GM23338 (cell line): ENCODE measurements around the gene SEC63. TPM values are rescaled to one million over a fixed set of nuclear protein-coding genes. Genes with fewer than 3 reads are reported as not detected.

Experiments used
- ATAC-seq: fragments of 200-7000 bp; cut with Tn5 transposase; 3 replicates; pipeline ENCODE4 v1.9.1; 2020
- DNase-seq: peaks from one replicate; pipeline ENCODE4 v3.0.0-alpha.2; 2015; ENCODE audit warnings: low spot score
- H2AFZ ChIP-seq: fragments of 200-600 bp; sonication (generic); 2 replicates; pipeline ENCODE4 v1.8.0; 2016; ENCODE audit warnings: antibody characterized with exemption, mild to moderate bottlenecking, moderate library complexity
- H3F3A ChIP-seq: fragments of 200-600 bp; sonication (generic); replicated peaks from 2 replicates; pipeline ENCODE4 v1.8.0; 2017; ENCODE audit warnings: antibody characterized with exemption, mixed run types, low read depth
- H3K27ac ChIP-seq: fragments of 200-600 bp; sonication (generic); 2 replicates; pipeline ENCODE4 v1.6.1; 2016; ENCODE audit warnings: low read depth
- H3K27me3 ChIP-seq: fragments of 200-600 bp; sonication (generic); 2 replicates; pipeline ENCODE4 v1.8.0; 2016; ENCODE audit warnings: mild to moderate bottlenecking, mixed run types, moderate library complexity; ENCODE audit not compliant: insufficient read depth
- H3K36me3 ChIP-seq: fragments of 200-600 bp; sonication (generic); 2 replicates; pipeline ENCODE4 v1.8.0; 2016; ENCODE audit warnings: mild to moderate bottlenecking; ENCODE audit not compliant: insufficient read depth
- H3K4me1 ChIP-seq: fragments of 200-600 bp; sonication (generic); 2 replicates; pipeline ENCODE4 v1.8.0; 2016; ENCODE audit warnings: mild to moderate bottlenecking, moderate library complexity; ENCODE audit not compliant: insufficient read depth
- H3K4me2 ChIP-seq: fragments of 200-600 bp; sonication (generic); 2 replicates; pipeline ENCODE4 v1.7.1; 2017; ENCODE audit warnings: mixed run types
- H3K4me3 ChIP-seq: fragments of 200-600 bp; sonication (generic); 2 replicates; pipeline ENCODE4 v1.6.1; 2016; ENCODE audit warnings: mixed run types
- H3K79me2 ChIP-seq: fragments of 200-600 bp; sonication (generic); replicated peaks from 2 replicates; pipeline ENCODE4 v1.8.0; 2017; ENCODE audit warnings: mild to moderate bottlenecking; ENCODE audit not compliant: insufficient read depth
- H3K9me2 ChIP-seq: fragments of 200-600 bp; sonication (generic); 2 replicates; pipeline ENCODE4 v1.8.0; 2017; ENCODE audit not compliant: insufficient read depth
- H4K20me1 ChIP-seq: fragments of 200-600 bp; sonication (generic); replicated peaks from 2 replicates; pipeline ENCODE4 v1.8.0; 2017; ENCODE audit warnings: mild to moderate bottlenecking; ENCODE audit not compliant: insufficient read depth
- H3K27ac Mint-ChIP-seq: 2 replicates; pipeline ENCODE4 v1.8.0; 2020; ENCODE audit warnings: inconsistent platforms, mild to moderate bottlenecking, moderate library complexity, mixed read lengths
- H3K27me3 Mint-ChIP-seq: 3 replicates; pipeline ENCODE4 v1.8.0; 2022; ENCODE audit warnings: low read depth, mild to moderate bottlenecking, moderate library complexity, mixed read lengths, inconsistent platforms; ENCODE audit not compliant: insufficient read depth, poor library complexity
- H3K36me3 Mint-ChIP-seq: 3 replicates; pipeline ENCODE4 v1.8.0; 2021; ENCODE audit warnings: low read depth, mild to moderate bottlenecking, inconsistent platforms, moderate library complexity, mixed read lengths
- H3K4me1 Mint-ChIP-seq: 3 replicates; pipeline ENCODE4 v1.8.0; 2020; ENCODE audit warnings: mild to moderate bottlenecking, inconsistent platforms, mixed read lengths
- H3K4me3 Mint-ChIP-seq: 3 replicates; pipeline ENCODE4 v1.8.0; 2021; ENCODE audit warnings: moderate library complexity, mild to moderate bottlenecking, inconsistent platforms, mixed read lengths
- H3K9me3 Mint-ChIP-seq: 3 replicates; pipeline ENCODE4 v1.8.0; 2020; ENCODE audit warnings: moderate library complexity, mild to moderate bottlenecking, inconsistent platforms, mixed read lengths
- CREB1 ChIP-seq: fragments of 250-450 bp; sonication (Bioruptor Pico); IDR thresholded peaks from 2 replicates; pipeline ENCODE4 v1.5.0; 2020; ENCODE audit warnings: low read depth, mild to moderate bottlenecking, moderate library complexity
- CTCF ChIP-seq, 2 experiments: fragments of 200-600 bp in 1 of 2; sonication (generic) in 1 of 2; conservative IDR thresholded peaks; 2 replicates each; pipeline versions ENCODE4 v1.5.1 to v1.6.1; 2016 to 2017; ENCODE audit warnings: antibody characterized with exemption in 2 of 2, low read depth in 2 of 2, mild to moderate bottlenecking in 2 of 2, moderate library complexity in 1 of 2
- ETS1 ChIP-seq: IDR thresholded peaks from 2 replicates; pipeline ENCODE4 v1.6.1; 2016; ENCODE audit warnings: antibody characterized with exemption
- EZH2 ChIP-seq: fragments of 200-600 bp; sonication (generic); IDR thresholded peaks from one replicate; pipeline ENCODE4 v1.8.0; 2017; ENCODE audit warnings: antibody characterized with exemption, mild to moderate bottlenecking, low read depth; ENCODE audit not compliant: unreplicated experiment
- EZH2phosphoT487 ChIP-seq: fragments of 200-600 bp; sonication (generic); IDR thresholded peaks from one replicate; pipeline ENCODE4 v1.8.1; 2018; ENCODE audit warnings: antibody characterized with exemption; ENCODE audit not compliant: unreplicated experiment
- NANOG ChIP-seq: IDR thresholded peaks from 2 replicates; pipeline ENCODE4 v1.6.1; 2016; ENCODE audit warnings: antibody characterized with exemption, borderline replicate concordance
- REST ChIP-seq: IDR thresholded peaks from one replicate; pipeline ENCODE4 v1.6.1; 2018; ENCODE audit warnings: antibody characterized with exemption; ENCODE audit not compliant: unreplicated experiment
- STAT1 ChIP-seq: IDR thresholded peaks from one replicate; pipeline ENCODE4 v1.6.1; 2016; ENCODE audit warnings: antibody characterized with exemption; ENCODE audit not compliant: unreplicated experiment
- ZNF114 ChIP-seq: fragments of 250-450 bp; sonication (Bioruptor Pico); IDR thresholded peaks from 2 replicates; pipeline ENCODE4 v1.5.0; 2020; ENCODE audit warnings: mild to moderate bottlenecking, moderate library complexity
- ZNF331 ChIP-seq: fragments of 250-450 bp; sonication (Bioruptor Pico); IDR thresholded peaks from 2 replicates; pipeline ENCODE4 v1.5.0; 2020; ENCODE audit warnings: low read depth, mild to moderate bottlenecking, moderate library complexity
- polyA plus RNA-seq: library from polyadenylated mRNA; unstranded; fragments of >200 nt; fragmentation: Nextera tagmentation; extraction: Ambion mirVana; gene quantifications from 2 replicates; pipeline ENCODE4 v1.2.1, GENCODE V29; 2016
- total RNA-seq: library from RNA; depleted of rRNA; stranded (reverse); fragments of >200 nt; shearing (Covaris generic); gene quantifications from 2 replicates; pipeline ENCODE4 v1.2.3, GENCODE V29; 2014

The SEC63 gene
- total and polyA plus RNA-seq, 2 experiments from 2014 or later, result 48.2 to 124 TPM

- TF ChIP-seq ZNF114 (CRISPR knock-in tag), result no peak
- no peak for TF ChIP-seq EZH2phosphoT487
- H3K27ac ChIP-seq, result no peak overlapping the region
- no peak overlapping the region; the same call in 1 of the 2 replicates for H3K4me2 ChIP-seq
- peaks cover 3% of the 10 kb centered on the region for H3K27me3 Mint-ChIP-seq
- H3K9me2 ChIP-seq, result no peaks in the 10 kb centered on the region
- H3K9me3 Mint-ChIP-seq, result no peaks in the 10 kb centered on the region
- peaks cover 22% of the 10 kb centered on the region for H3K4me1 Mint-ChIP-seq
- H2AFZ ChIP-seq, result no peak overlapping the region; the same call in 1 of the 2 replicates
- H4K20me1 ChIP-seq, result no peaks in the 10 kb centered on the region
- H3K4me1 ChIP-seq, result no peaks in the 10 kb centered on the region; the same call in 1 of the 2 replicates
- no peaks in the 10 kb centered on the region for H3K36me3 ChIP-seq
- H3K27ac Mint-ChIP-seq, result no peak overlapping the region
- H3K4me3 ChIP-seq, result no peak overlapping the region
- H3F3A ChIP-seq, result no peaks in the 10 kb centered on the region
- H3K36me3 Mint-ChIP-seq, result no peaks in the 10 kb centered on the region
- ATAC-seq, result peak; percentile 72
- H3K79me2 ChIP-seq, result no peaks in the 10 kb centered on the region
- no peaks in the 10 kb centered on the region for H3K27me3 ChIP-seq
- DNase-seq, result peak; percentile 27
- no peak overlapping the region for H3K4me3 Mint-ChIP-seq
These were observed 138.1 kb downstream of the SEC63 start for GRCh38 chr6:107819964-107820337.

GRCh38 chr6:107819217-107819616, 138.8 kb downstream of the SEC63 start:
- Histone ChIP-seq H3K36me3 (no peaks in the 10 kb centered on the region), H3K27ac (no peak overlapping the region), H3K9me2 (no peaks in the 10 kb centered on the region), H2AFZ (0 out of 2 replicates have a peak overlapping the region, but pooled peaks have one; percentile 32), H3K4me2 (no peak overlapping the region), H3K4me3 (no peak overlapping the region), H3K27me3 (no peaks in the 10 kb centered on the region), H3K79me2 (no peaks in the 10 kb centered on the region), H4K20me1 (no peaks in the 10 kb centered on the region), H3F3A (no peaks in the 10 kb centered on the region), H3K4me1 (no peaks in the 10 kb centered on the region; the same call in 1 of the 2 replicates)
- Mint-ChIP-seq H3K4me1 (peaks cover 22% of the 10 kb centered on the region), H3K27me3 (peaks cover 3% of the 10 kb centered on the region), H3K36me3 (no peaks in the 10 kb centered on the region), H3K27ac (no peak overlapping the region), H3K4me3 (no peak overlapping the region), H3K9me3 (no peaks in the 10 kb centered on the region)
- ATAC-seq (no peak), DNase-seq (no peak)
- TF ChIP-seq CREB1 (CRISPR knock-in tag) (no peak), ETS1 (no peak), EZH2 (no peak), STAT1 (no peak), NANOG (no peak), CTCF (conservative IDR thresholded peaks at IDR 0.05; ENCODE audit: low read depth in 2 of 2) (no peak), REST (no peak), ZNF114 (CRISPR knock-in tag) (no peak), EZH2phosphoT487 (no peak), ZNF331 (CRISPR knock-in tag) (no peak)
